Kidney (tissue), 14 donors: ENCODE results near the gene SHROOM2. TPM values are rescaled to one million over a fixed set of nuclear protein-coding genes. Genes with fewer than 3 reads are reported as not detected.

Experiments
- DNase-seq, 5 donors: peaks; one replicate each; pipeline ENCODE4 v3.0.0-alpha.2; 2013 to 2020
- FAIRE-seq: peaks from 2 replicates; lab custom pipeline; 2012; peaks lifted over from hg19 to GRCh38; lab: Jason Lieb, UNC
- H3K27ac ChIP-seq, 2 donors: one replicate each; pipeline ENCODE4 v1.7.0; 2013; ENCODE audit warnings: low read depth in 2 of 2, low read length in 2 of 2, inconsistent platforms in 1 of 2
- H3K27me3 ChIP-seq: one replicate; pipeline ENCODE4 v1.7.1; 2013; ENCODE audit warnings: low read length, inconsistent platforms; ENCODE audit not compliant: control insufficient read depth, insufficient read depth
- H3K36me3 ChIP-seq, 3 donors: one replicate each; pipeline versions ENCODE4 v1.7.0 to v1.7.1; 2013; ENCODE audit warnings: low read length in 3 of 3, control low read depth in 1 of 3, inconsistent platforms in 1 of 3; ENCODE audit not compliant: insufficient read depth in 3 of 3, control insufficient read depth in 2 of 3
- H3K4me1 ChIP-seq, 3 donors: one replicate each; pipeline versions ENCODE4 v1.7.0 to v1.7.1; 2013; ENCODE audit warnings: low read length in 3 of 3, inconsistent platforms in 1 of 3, low read depth in 1 of 3; ENCODE audit not compliant: control insufficient read depth in 2 of 3, insufficient read depth in 2 of 3
- H3K4me3 ChIP-seq, 3 donors: one replicate each; pipeline versions ENCODE4 v1.7.0 to v1.8.1; 2013; ENCODE audit warnings: low read length in 3 of 3, control low read depth in 1 of 3, inconsistent platforms in 1 of 3
- H3K9ac ChIP-seq, 3 donors: one replicate each; pipeline versions ENCODE4 v1.7.0 to v1.7.1; 2013; ENCODE audit warnings: low read length in 3 of 3, control low read depth in 1 of 3, inconsistent platforms in 1 of 3
- H3K9me3 ChIP-seq, 3 donors: one replicate each; pipeline versions ENCODE4 v1.7.0 to v1.7.1; 2013; ENCODE audit warnings: low read length in 3 of 3, control low read depth in 1 of 3, inconsistent platforms in 1 of 3; ENCODE audit not compliant: control insufficient read depth in 2 of 3, insufficient read depth in 1 of 3
- intact Hi-C: fragments of 100-400 bp; cut with DNase I; formaldehyde crosslinking; loops from one replicate; pipeline ENCODE4 v1.11.1; 2022
- polyA plus RNA-seq: library from polyadenylated mRNA; stranded (reverse); fragments of 350-450 nt; fragmentation: Illumina TruSeq; extraction: RNeasy Lipid Tissue Mini Kit (QIAGEN cat#74804); gene quantifications from one replicate; pipeline ENCODE4 v1.2.3, GENCODE V29; 2014; ENCODE audit warnings: low read depth, low replicate concordance; ENCODE audit not compliant: insufficient read depth
- total RNA-seq: library from RNA; stranded (reverse); fragmentation: NEBNext Ultra II Directional; extraction: Animal tissue kit (Norgen Biotek cat#: 25700); gene quantifications from one replicate; pipeline ENCODE4 v1.2.1, GENCODE V29; 2021
- TF ChIP-seq, protein P1 (sequence below): IDR thresholded peaks from 3 replicates; pipeline ENCODE4 v1.5.1; 2012; ENCODE audit warnings: mild to moderate bottlenecking, moderate library complexity, borderline replicate concordance; ENCODE audit not compliant: insufficient read depth; ENCODE audit errors: extremely low read depth
- donor health status: control.
- donor health status: control.
- donor health status: control.
- donor health status: control.
- donor health status: control.
- donor health status: DM: yes; HTN: yes; CAD: no.
- donor health status: Normal renal cell carcinoma (clear cell type).

SHROOM2 gene
- total and polyA plus RNA-seq, 2 donors from 2014 or later: 3.5 to 11.8 TPM

DNA sequence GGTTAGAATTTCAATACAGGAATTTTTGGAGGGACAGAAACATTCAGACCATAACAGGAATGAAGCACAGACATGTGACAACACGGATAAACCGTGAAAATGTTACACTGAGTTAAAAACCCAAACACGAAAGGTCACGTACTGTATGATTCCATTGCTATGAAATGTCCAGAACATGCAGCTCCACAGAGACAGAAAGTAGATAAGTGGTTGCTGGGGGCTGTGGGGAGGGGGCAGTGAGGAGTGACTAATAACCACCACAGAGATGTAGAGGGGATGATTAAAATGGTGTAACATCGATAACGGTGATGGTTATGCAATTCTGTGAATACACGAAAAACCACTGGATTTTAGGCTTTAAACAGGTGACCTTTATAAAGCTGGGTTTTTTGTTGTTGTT, 28.9 kb upstream of the SHROOM2 start:
- H3K4me1 ChIP-seq: no peaks in the 10 kb centered on the region
- DNase-seq: no peak
- TF ChIP-seq, protein P1, sequence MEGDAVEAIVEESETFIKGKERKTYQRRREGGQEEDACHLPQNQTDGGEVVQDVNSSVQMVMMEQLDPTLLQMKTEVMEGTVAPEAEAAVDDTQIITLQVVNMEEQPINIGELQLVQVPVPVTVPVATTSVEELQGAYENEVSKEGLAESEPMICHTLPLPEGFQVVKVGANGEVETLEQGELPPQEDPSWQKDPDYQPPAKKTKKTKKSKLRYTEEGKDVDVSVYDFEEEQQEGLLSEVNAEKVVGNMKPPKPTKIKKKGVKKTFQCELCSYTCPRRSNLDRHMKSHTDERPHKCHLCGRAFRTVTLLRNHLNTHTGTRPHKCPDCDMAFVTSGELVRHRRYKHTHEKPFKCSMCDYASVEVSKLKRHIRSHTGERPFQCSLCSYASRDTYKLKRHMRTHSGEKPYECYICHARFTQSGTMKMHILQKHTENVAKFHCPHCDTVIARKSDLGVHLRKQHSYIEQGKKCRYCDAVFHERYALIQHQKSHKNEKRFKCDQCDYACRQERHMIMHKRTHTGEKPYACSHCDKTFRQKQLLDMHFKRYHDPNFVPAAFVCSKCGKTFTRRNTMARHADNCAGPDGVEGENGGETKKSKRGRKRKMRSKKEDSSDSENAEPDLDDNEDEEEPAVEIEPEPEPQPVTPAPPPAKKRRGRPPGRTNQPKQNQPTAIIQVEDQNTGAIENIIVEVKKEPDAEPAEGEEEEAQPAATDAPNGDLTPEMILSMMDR: no peak
- no peak overlapping the region for H3K9ac ChIP-seq
- FAIRE-seq: no peak
- H3K27me3 ChIP-seq: no peaks in the 10 kb centered on the region
- H3K4me3 ChIP-seq: no peak overlapping the region
- H3K36me3 ChIP-seq: no peaks in the 10 kb centered on the region
- no peaks in the 10 kb centered on the region for H3K9me3 ChIP-seq
- H3K27ac ChIP-seq: no peak overlapping the region
- intact Hi-C loops: no loop called here

DNA sequence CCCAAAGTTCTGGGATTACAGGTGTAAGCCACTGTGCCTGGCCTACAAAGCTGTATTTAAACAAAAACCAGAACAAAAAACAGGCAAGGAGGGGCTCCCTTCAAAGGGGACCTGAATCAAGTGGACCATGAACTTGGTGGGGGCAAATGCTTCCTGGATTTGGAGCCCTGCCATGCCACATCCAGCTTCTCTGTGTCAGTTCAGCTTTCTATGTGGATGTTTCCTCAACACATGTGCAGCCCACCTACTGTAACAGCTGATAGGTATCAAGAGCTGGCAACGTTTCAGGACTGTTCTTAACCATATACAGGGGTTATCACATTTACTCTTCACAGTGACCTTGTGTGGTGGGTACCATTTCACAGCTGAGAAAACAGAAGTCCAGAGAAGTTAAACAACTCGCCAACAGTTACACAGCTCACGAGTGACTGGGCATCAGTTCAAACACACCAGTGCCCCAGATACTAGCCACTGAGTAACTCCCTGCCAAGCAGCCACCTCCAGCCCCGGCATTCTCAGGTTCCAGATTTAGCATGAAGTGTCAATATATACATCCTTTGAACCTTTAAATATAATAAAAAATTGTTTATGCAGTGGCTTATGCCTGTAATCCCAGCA, 28.1 kb upstream of the SHROOM2 start:
- intact Hi-C loops: no loop called here

DNA sequence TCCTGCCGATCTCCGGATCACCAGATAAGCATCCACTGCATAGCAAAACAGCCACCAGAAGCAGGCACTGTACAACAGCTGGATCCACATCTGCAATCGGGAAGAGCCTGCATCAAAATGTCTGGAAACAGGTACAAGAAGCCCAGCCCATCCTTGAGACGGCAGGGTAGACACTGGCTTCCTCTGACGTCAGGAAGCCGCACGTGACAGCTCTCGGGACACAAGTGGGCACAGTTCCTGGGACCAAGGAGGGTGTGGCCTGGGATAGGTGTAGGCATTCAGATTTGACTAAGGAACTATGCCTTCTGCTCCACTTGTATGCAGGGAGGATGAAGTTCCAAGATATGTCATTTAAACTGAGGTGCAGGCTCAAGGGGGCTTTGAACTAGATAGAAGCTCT, 26.9 kb upstream of the SHROOM2 start:
- DNase-seq (no peak), FAIRE-seq (no peak)
- no peak overlapping the region for H3K27ac ChIP-seq
- no peaks in the 10 kb centered on the region for H3K36me3 ChIP-seq
- no peaks in the 10 kb centered on the region for H3K9me3 ChIP-seq
- no peak overlapping the region for H3K9ac ChIP-seq
- H3K4me3 ChIP-seq: no peak overlapping the region
- no peaks in the 10 kb centered on the region for H3K27me3 ChIP-seq
- TF ChIP-seq, protein P1: no peak
- intact Hi-C loops: no loop called here
- H3K4me1 ChIP-seq: no peaks in the 10 kb centered on the region

More for the DNA sequence above, 28.1 kb upstream of the SHROOM2 start:
- no peak overlapping the region for H3K27ac ChIP-seq
- TF ChIP-seq, protein P1: no peak
- H3K36me3 ChIP-seq: no peaks in the 10 kb centered on the region
- H3K27me3 ChIP-seq: no peaks in the 10 kb centered on the region
- no peak for FAIRE-seq
- no peak overlapping the region for H3K4me3 ChIP-seq
- no peaks in the 10 kb centered on the region for H3K4me1 ChIP-seq
- no peak for DNase-seq
- no peak overlapping the region for H3K9ac ChIP-seq
- H3K9me3 ChIP-seq: no peaks in the 10 kb centered on the region
